Spleen (tissue), 7 donors: Measurements from ENCODE around the gene FYN.

Experiments
- CTCF ChIP-seq, 11 experiments: fragments of 200-600 bp in 7 of 11; fragments of 450-650 bp in 4 of 11; sonication (generic) in 4 of 11; IDR thresholded peaks in 8 of 11; conservative IDR thresholded peaks in 3 of 11; 1 replicate in 7 of 11; 2 replicates in 4 of 11; pipeline versions ENCODE4 v1.4.0 to v1.8.0; 2016 to 2021; ENCODE audit warnings: antibody characterized with exemption in 11 of 11, inconsistent platforms in 4 of 11, mild to moderate bottlenecking in 1 of 11
- POLR2A ChIP-seq, 3 donors: fragments of 450-650 bp; IDR thresholded peaks; one replicate each; pipeline ENCODE4 v1.5.1; 2017; ENCODE audit warnings: antibody characterized with exemption in 3 of 3, mild to moderate bottlenecking in 1 of 3
- donor health status: DM: no; HTN: no; CAD: no; lungs with moderate emphysema.
- donor health status: DM: no; HTN: no; CAD: no.
- donor health status: DM: no; HTN: no; CAD: no.

GRCh38 chr6:111808493-111808892 lies 64.8 kb downstream of the FYN start:
- TF ChIP-seq CTCF (IDR thresholded peaks at IDR 0.05 in 8 of 11, conservative IDR thresholded peaks at IDR 0.05 in 3 of 11) (no peak), POLR2A (IDR thresholded peaks at IDR 0.05) (no peak)
